ENCODE results near the gene SRRM5.

DNA sequence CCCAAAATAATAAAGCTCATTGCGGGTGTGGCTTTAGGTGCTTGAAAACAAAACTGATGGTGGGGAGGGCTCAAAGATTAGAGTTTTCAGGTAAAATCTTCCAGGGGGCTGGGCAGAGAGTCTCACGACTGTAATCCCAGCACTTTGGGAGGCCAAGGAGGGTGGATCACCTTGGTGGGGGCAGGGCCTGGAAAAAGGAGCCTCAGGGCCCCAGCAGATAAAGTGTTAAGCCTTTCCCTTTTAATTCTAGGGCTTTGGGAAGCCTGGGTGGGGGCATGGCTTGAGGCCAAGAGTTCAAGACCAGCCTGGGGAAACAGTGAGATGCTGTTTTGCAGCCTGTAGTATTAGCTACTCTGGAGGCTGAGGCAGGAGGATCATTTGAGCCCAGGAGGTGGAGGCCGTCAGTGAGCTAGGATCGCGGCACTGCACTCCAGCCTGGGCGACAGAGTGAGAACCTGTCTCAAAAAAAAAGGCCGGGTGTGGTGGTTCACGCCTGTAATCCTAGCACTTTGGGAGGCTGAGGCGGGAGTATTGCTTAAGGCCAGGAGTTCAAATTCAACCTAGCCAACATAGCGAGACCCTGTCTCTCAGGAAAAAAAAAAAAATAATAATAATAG lies 17.7 kb upstream of the SRRM5 start:
- TF ChIP-seq, protein P1, sequence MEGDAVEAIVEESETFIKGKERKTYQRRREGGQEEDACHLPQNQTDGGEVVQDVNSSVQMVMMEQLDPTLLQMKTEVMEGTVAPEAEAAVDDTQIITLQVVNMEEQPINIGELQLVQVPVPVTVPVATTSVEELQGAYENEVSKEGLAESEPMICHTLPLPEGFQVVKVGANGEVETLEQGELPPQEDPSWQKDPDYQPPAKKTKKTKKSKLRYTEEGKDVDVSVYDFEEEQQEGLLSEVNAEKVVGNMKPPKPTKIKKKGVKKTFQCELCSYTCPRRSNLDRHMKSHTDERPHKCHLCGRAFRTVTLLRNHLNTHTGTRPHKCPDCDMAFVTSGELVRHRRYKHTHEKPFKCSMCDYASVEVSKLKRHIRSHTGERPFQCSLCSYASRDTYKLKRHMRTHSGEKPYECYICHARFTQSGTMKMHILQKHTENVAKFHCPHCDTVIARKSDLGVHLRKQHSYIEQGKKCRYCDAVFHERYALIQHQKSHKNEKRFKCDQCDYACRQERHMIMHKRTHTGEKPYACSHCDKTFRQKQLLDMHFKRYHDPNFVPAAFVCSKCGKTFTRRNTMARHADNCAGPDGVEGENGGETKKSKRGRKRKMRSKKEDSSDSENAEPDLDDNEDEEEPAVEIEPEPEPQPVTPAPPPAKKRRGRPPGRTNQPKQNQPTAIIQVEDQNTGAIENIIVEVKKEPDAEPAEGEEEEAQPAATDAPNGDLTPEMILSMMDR (IDR thresholded peaks at IDR 0.05) = no peak
- TF ChIP-seq POLR2A (IDR thresholded peaks at IDR 0.05) = no peak
- no peak for TF ChIP-seq POLR2AphosphoS5 (IDR thresholded peaks at IDR 0.05; ENCODE audit: insufficient read depth in 1 of 2, low read depth in 1 of 2)

All from vagina (tissue), 2 donors.